Heart left ventricle (tissue), 13 donors: Measurements from ENCODE around the gene CACNG8.

Experiments used
- POLR2A ChIP-seq, 2 donors: fragments of 450-650 bp; IDR thresholded peaks; one replicate each; pipeline ENCODE4 v1.6.1; 2017; ENCODE audit warnings: antibody characterized with exemption in 2 of 2, mild to moderate bottlenecking in 2 of 2, moderate library complexity in 2 of 2
- TF ChIP-seq, protein P1 (sequence below), 12 donors: fragments of 200-600 bp; sonication (generic) in 4 of 12; IDR thresholded peaks; one replicate each; pipeline versions ENCODE4 v1.5.0 to v1.8.0; 2018 to 2022; ENCODE audit warnings: antibody characterized with exemption in 12 of 12, mild to moderate bottlenecking in 5 of 12
- donor health status: ischemic (EF 13 %, LVEDD 7.1; RV severe dilation, severe dysfunction).
- donor health status: DM: no; HTN: yes; CAD: no.
- donor health status: DM: no; HTN: no; CAD: no.
- donor health status: ischemic (EF 25% LVEDD 6.9; RV normal size, moderate dysfunction).
- donor health status: ischemic (EF 25% LVEDD 5.7; RV mildly dilated, moderate dysfunction).
- donor health status: ischemic (EF 35%, LVEDD 5.7; RV mildly dilated, moderate dysfunction).
- donor health status: nonischemic (EF 11% LVEDD 7.7; RV severe dilation, severe dysfunction).
- donor health status: DM: yes; HTN: yes; CAD: no.
- donor health status: PGD.
- donor health status: ischemic (EF 29% LVEDD 5.4; RV normal size, mild dysfunction).
- donor health status: nonischemic (EF 23%, LVEDD 6.1; RV moderate dilation, normal function).

DNA sequence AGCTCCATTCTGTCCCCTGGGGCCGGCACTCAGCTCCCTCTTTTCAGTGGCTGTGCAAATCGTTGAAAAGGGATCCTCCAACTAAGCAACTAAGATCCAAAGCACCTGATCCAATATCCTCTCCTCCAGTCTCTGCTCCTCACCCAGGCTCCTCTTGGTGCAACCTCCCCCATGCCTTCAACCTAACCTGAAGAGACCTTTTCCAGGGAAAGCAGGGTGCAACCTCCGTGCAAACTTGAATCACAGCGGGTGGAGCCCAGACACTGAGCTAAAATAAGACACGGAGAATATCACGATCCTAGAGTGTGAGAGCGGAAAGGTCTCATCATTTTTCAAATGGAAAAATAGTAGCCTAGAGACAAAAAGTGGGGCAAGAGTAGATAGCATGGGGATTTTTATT is 45.4 kb upstream of the CACNG8 start:
- TF ChIP-seq, protein P1, sequence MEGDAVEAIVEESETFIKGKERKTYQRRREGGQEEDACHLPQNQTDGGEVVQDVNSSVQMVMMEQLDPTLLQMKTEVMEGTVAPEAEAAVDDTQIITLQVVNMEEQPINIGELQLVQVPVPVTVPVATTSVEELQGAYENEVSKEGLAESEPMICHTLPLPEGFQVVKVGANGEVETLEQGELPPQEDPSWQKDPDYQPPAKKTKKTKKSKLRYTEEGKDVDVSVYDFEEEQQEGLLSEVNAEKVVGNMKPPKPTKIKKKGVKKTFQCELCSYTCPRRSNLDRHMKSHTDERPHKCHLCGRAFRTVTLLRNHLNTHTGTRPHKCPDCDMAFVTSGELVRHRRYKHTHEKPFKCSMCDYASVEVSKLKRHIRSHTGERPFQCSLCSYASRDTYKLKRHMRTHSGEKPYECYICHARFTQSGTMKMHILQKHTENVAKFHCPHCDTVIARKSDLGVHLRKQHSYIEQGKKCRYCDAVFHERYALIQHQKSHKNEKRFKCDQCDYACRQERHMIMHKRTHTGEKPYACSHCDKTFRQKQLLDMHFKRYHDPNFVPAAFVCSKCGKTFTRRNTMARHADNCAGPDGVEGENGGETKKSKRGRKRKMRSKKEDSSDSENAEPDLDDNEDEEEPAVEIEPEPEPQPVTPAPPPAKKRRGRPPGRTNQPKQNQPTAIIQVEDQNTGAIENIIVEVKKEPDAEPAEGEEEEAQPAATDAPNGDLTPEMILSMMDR (IDR thresholded peaks at IDR 0.05), result no peak
- TF ChIP-seq POLR2A (IDR thresholded peaks at IDR 0.05), result no peak
